Measurements from ENCODE around the gene RAX2.
A peak's percentile ranks its signal among the peaks of the same experiment; 100 is the strongest.
"Not testable (repeated sequence)": the region's sequence is repeated elsewhere in the genome, so short reads cannot be mapped to it uniquely, and the experiment has no call there.

The RAX2 gene

DNA sequence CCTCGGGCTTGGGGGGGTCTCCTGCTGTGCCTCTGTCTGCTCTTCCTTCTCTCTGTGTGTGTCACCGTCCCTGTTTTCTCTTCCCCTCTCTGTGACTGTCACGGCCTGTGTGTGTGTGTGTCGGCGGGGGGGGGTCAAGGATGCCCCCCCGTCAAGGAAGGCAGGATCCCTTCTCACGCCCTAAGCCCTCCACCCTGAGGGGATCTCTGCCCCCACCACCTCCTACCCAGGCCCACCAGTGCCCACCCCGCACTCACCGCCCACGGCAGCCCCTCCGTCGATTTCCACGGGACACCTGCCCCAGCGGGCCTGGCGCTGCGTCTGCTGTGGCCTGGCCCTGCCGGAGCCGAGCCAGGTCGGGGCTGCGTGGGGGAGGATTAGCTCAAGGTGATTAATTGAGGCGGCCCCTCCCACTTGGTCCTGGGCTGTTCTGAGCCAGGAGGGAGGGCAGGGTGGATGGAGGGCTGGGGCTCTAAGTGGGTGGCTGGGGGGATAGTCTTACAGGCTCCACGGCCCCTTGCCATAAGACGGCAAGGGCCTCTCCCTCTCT, at the start of gene RAX2:
Gene RAX2, minus strand, starts transcription at position 323 of the 550 bp plus-strand sequence. CDS start 486 bp downstream, outside the sequence.
- DNase-seq: no peak

DNA sequence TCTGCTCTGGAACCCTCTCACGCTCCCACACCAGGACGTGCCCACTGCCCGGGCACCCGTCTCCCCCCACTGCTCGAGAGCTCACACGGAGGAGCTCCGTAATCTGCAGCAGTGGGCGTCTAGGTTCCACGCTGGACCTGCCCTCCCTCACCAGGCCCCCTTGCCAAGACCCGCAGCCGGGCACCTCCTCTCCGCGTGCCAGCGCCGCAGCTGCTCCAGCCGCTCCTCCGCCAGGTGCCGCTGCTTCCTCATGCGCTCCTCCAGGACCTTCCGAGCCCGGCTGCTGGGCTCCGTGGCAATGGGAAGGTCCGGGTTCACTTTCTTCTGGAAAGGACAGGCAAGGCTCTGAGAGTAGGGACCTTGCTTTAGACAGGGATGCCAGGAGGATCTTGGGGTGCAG, 49.1 kb upstream of the RAX2 start:
- DNase-seq: no peak

DNA sequence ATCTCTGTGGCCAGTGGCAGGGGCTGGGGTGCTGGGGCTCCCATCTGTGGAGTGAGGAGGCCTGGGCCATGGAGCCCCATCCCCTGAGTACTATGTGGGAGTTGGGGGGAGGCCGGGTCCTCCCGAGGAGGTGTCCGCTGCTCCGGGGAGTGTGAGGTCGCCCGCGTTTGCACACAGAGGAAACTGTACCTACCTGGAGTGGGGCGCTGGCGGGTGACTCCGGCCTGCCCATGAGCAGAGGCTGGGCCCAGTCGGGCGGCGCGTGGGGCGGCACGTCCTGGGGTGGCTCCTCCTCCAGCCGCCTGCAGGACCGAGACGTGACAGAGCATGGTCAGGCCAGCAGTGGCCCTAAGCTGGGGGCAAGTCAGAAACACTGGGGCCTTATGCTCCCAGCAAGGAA, 48.0 kb upstream of the RAX2 start:
- no peak for DNase-seq

DNA sequence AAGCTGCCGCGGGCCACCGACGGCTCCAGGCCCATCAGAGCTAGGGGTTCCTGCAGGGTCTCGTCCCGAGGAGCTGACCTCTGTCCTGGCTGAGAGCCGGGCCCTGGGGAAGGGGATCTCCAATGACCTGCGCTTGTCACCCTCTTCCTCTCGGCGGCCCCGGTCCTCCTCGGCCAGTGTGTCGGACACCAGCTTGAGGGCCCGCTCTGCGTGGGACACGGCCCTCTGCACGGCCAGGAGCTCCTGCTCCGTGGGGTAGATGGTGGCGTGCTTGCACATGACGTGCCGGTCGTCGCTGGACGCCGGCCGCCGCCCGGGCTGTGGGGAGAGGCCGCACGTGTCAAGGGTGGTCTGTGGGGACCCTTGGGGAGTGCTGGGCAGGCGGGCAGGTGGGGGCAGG, 46.9 kb upstream of the RAX2 start:
- no peak for DNase-seq

DNA sequence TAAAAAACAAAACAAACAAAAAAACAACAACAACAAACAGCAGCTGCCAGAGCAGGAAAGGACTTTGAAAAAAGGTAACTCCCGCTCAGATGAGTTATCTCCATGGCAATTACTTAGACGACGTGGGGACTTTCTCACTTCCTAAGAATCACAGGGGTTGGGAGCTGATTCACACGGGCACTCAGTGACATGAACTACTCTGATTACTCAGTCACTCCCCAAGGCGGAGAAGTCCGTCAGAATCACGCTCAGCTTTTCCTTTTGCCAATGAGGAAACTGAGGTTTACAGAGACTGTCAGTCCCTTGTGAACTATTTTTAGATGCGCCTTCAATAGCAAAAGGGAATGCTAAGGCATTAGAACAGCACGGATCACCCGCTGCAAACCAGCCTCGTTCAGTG, 46.4 kb upstream of the RAX2 start:
- no peak for DNase-seq

DNA sequence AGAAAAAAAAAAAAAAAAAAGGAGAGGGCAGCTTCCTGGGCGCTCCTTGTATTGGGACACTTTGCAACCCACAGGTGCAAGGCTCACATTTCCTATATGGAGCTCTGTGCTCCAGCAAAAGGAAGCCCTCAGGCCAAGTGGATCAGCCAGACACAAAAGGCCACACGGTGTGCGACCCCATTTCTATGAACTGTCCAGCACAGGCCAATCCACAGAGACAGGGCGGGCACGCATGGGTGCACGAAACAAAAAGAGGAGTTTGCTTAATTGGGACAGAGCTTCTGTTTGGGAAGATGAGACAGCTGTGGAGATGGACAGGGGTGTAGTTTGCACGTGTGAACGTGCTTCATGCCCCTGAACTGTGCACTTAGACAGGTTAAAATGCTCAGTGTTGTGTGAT, 45.7 kb upstream of the RAX2 start:
- no peak for DNase-seq

DNA sequence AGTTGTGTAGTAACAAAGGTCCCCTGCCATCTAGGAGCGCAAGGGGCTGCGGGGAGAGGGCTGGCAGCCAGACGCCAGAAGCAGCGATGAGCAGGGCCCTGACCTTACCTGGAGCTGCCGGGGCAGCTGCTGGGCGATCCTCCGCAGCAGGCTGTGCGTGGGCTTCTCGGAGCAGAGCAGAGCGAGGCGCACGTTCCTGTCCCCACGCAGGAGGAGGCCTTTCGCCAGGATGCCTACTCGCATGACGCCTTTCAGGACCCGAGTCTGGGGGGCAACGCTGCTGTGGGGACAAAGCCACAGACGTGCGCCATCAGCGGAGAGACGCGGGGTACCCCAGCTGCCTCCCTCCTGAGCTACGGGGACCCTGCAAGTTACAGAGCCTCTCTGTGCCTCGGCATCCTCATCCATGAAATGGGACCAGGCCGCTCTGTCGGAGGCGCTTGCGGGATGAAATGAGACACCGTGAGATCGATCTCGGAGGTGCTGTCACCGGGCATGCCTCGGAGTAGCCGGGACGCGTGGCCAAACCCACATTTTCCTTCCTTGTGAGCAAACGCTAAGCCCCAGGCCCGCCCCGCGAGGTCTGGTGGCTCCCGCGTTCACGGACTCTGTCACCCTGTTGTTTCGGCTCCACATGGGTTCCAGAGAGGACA, 44.7 kb upstream of the RAX2 start:
- no peak for DNase-seq

DNA sequence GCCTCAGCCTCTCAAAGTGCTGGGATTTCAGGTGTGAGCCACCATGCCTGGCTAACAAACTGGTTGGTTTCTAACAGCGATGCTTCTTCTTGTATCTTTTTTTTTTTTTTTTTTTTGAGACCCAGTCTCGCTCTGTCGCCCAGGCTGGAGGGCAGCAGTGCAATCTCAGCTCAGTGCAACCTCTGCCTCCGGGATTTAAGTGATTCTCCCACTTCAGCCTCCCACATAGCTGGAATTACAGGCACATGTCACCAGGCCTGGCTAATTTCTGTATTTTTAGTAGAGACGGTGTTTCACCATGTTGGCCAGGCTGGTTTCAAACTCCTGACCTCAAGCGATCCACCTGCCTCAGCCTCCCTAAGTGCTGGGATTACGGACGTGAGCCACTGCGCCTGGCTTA, 44.1 kb upstream of the RAX2 start:
- DNase-seq: not testable (repeated sequence)

DNA sequence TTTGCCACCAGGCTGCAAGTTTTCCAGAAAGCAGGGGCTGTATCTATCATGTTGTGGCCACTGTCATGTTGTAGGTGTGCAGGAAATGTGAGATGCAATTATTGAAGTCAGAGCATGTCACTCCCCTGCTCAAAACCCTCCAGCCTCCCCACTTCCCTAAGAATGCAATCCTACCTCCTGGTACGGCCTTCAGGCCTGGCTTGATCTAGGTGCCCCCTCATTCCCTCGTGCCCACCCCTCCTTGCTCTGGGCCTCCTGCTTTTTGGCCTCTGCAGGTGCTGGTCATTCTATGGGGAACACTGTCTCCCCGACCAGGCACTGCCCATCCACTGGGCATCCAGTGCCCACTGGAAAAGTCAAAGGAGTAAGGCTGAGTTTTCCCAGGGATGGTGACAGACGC, 42.6 kb upstream of the RAX2 start:
- no peak for DNase-seq

DNA sequence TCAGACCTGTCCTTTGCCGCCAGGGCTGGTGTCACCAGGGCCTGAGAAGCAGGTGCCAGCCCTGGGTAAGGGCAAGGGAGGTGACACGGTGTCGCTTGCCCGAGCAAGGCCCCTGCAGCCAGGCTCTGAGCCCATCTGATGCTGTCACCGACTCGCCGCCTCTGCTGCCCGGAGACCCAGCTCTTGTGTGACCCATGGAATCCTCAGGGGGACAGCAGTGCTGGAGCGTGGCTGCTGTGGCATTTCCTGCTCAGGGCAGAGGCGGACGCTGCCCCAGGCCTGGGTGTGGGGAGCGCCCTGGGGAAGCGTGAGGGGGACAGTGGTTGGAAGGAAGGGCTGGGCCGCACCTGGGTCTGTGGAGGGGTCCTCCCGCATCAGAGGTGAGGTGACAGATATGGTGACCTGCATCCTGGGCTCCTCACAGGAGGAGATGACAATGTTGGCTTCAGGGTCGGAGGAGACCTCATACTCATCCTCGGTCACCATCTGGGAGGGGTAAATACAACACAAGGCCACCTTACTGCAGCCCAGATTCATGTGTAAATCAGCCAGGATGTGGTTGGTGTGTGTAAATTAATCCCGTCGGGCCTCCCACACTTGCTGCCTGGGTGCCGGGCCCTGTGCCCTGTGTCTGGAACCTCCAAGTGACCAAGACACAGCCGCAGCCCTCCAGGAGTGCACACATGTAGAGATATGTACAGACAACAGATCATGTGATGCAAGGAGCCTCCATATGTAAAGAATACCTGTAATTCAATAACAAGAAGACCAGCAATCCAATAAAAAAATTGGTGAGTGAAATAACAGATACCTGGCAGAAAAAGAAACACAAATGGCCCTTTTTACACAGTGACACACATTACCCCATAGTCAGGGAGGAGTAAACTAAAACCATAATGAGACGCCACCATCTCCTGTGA, 41.7 kb upstream of the RAX2 start:
- no peak for DNase-seq

DNA sequence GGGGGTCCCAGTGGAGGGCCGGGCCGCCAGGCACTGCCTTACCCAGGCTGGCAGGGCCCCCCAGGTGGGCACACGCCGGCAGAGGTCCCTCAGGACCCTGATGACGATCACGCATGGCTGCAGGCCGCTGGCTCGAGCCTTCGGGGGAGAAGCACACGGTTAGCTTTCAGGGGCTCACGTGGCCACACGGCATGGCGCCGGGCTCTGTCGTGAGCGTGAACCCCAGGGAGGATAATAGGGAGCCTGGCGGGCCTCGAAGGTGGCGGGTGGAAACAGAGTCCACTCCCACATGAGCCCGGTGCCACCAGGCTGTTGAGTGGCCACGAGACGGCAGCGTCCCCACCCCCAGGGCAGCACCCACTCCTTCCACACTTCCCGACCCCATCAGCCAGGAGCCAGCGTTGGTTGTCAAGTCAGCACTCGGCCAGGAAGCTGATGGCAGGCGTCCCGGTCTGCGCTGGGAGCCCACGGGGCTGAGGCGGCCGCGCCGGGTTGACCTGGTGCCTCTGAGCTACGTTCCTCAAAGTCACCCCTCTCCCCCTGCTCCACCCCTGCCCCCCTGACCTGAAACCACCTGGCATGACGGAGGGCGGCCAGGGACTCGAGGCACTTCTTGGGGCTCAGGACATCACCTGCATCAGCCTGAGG, 38.8 kb upstream of the RAX2 start:
- no peak for DNase-seq

DNA sequence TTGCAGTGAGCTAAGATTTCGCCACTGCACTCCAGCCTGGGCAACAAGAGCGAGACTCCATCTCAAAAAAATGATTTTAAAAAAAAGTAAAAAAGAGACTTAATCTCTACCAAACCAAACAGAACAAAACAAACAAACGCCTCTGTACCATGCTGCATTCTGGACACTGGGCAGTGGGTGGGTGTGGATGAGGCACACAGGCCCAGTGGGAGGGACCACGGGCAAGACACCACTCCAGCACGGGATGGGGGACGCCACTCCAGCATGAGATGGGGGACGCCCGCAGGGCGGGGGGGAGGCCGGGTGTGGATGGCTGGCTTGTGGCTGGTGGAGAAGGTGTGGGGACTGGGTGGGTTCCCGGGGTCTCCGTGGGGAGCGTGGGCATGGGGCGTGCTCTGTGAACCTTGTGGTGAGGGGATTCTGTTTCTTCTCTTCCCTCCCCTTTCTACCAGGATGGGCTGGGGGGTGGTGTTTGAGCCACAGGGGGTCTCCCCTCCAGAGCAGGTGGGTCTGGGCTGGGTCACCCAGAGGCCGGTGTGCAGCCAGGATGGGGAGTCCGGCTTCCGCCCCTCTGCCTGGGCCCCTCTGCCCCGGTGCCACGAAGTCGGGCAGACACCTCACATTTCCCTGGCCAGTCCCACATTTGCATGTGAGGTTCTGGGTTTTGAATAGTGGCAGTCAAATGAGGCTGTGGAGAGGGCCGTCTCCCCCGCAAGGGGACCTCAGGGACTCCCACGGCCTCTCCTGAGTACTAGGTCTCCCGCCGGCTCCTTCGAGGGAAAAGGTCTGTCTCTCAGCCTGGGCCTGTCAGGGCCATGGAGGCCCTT, 38.1 kb upstream of the RAX2 start:
- DNase-seq: no peak

DNA sequence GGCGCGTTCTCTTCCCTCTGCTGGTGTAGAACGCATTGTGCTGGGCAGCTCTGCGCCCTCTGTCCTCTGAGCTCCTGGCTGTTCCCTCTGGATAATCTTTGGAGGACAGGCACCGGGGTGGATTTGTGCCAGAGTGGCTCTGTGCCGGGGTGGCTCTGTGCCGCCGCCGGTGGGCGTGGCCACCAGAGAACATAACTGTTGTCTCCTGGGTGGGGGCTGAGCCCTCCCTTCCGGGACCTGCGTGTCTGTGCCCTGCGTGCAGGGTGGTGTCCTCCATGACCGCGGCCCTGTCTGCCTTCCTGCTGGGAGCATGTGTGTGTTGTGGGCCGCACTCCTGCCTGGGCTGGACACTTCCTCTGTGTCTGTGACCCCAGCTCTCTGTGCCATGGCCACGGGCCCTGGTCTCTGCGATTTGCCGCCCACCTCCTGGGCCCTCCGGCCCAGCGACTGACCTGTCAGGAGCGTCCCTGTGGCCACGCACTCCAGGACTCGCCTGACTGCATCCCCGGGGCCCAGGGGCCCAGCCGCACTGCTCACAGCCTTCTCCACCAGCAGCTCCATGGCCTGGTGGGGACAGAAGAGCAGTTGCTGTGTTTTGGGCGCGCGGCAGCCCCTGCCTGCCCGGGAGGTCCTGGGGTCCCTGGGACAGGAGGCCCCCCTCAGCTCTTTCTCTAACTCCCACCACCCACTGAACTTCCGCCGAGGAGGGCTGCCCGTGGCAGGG, 36.6 kb upstream of the RAX2 start:
- DNase-seq: no peak

DNA sequence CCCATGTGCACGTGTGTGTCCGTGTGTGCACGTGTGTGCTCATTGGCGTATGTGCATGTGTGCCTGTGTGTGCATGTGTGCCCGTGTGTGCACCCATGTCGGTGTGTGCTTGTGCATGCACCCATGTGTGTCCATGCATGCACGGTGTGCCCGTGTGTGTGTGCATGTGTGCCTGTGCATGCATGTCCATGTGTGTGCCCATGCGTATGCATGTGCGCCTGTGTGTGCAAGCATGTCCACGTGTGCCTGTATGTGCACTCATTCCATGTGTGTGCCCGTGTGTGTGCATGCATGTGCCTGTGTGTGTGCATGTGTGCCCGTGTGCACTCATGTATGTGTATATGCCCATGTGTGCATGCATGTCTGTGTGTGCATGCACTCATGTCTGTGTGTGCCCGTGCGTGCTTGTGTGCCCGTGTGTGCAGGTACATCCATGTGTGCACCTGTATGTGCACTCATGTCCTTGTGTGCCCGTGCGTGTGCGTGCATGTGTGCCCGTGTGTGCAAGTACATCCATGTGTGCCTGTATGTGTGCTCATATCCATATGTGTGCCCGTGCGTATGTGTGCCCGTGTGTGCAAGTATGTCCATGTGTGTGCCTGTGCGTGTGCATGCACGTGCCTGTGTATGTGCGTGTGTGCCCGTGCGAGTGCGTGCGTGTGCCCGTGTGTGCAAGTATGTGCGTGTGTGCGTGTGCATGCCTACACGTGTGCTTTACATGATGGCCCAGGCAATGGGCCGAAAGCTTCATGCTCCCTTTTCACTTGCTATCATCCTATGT, 35.7 kb upstream of the RAX2 start:
- no peak for DNase-seq

DNA sequence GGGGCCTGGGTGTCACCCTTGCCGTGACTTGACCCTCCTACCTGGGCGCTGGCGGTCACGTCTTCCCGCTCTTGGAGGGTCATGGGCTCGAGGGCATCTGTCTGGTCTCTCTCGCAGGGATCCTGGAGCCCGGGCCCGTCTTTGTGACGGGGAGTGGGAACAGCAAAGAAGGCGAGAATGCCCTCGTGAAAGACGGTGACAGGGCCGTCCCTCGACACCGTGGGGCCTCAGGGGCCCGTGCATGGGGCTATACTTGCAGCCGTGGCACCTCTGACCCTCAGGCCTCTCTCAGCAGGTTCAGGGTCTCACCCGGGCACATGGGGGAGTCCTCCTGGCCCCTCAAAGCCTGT, 35.1 kb upstream of the RAX2 start:
- no peak for DNase-seq

DNA sequence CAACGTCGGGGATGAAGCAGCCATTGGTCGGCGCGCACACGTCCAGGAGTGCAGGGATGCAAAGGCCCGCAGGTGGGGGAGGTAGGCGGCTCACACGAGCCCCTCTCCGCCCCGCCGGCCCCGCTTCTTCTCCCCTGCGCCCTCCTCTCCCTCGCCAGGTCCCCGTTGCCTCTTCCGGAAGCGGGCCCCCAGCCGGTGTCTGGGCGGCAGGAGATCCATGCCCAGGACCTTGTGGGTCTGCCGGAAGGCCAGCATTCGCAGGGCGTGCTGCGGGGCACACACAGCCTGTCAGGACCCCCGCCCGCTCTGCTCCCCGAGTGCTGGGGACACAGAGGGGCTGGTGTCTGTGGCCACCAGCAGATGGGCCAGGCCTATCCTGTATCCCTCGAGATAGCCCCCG, 33.8 kb upstream of the RAX2 start:
- DNase-seq: no peak

DNA sequence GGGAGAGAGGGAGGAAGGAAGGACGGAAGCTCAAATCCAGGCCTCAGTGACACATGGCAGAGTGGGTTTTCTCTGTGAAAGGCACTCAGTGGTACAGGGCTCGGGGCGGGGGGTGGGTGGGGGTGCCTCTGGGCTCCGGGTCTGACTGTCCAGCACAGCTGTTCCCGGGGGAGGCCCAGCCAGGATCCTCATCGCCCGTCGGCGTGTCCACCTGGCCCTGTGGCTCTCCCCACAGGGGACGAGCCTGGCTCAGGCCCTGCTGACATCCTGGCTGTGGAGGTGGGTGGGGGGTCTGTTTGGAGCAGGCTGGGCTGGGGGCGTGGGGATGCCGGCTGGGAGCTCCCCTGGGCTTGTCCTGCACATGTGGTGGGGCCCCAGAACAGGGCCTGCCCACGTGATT, 32.4 kb upstream of the RAX2 start:
- no peak for DNase-seq

DNA sequence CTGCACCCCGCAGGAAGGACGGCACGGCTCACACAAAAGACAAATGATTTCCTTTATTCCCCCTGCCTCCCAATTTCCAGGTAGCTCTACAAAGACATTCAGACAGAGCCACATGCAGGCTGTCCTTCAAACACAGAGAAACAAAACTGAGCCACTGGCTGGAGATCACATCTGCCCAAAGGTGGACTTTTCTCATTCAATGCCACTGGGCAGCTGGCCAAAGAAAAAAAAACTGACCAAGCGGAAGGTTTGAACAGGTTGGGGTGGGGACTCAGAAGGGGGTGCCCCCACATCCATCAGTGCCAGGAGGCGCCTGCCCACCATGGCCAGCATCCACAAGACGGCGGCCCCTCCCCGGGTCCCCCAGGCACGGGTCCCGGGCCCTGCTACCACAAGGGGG, 32.0 kb upstream of the RAX2 start:
- no peak for DNase-seq

DNA sequence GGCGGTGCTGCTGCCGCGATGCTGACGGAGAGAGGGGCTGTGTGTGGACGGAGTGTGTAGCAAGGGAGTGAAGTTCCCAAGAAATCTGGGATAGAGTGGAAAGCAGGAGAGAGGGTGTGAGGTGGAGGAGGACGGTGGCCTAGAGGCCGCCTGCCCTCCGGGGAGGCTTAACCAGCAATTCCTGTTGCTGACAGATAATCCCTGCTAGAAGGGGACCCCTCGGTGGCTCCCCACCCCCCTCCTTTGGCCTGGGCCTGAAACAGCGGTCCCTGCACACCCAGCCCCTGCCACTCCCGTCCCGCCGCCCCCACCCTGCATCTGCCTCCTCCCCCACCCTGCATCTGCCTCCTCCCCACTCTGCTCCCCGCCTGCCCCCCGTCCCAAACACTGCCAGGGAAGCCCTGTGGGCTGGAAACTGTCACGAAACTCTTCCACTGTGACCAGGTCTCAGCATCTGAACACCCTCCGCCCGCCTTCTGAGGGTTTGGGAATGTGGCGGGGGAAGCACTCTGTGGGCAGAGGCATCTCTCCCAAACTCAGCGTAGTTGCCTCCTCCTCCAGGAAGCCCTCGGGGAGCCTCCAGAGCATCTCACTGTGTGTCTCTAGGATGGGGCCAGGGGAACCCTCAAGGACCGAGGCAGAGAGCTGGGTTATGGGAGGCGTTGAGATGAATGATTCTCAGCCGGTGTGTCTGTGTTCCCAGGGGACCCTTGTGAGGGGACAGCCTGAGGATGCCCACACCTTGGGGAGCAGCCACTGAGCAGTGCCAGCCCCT, 31.3 kb upstream of the RAX2 start:
- no peak for DNase-seq

DNA sequence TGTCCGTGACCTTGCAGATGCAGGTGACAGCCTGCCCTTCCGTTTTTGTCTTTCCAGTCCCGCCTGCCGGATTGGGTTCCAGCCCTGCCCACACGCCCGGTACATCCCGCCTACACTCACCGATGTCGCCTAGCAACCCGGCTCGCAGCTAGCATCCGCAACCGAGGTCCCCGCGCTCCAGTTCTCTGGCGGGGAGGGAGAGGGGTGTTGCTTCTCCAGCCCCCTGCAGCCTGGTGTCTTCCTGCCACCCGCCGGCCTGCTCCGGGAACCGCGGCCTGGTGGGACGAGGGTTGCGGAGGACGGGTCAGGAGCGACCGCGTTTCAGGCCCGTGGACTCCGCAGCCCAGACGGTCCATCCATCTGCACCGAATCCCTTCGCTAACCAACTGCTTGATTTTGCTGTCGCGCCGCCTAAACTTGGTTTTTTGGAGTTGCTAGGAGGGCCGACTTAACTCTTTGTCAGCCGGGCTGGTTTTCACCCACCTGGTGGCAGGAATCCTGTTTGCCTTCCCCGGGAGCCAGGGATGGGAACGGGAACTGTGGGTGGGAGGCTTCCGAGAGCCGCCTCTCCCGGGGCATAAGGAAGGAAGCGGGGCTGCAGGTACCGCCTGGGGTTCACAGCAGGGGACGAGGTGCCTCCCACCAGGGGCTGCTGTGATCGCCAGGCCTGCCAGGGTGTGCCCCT, 29.5 kb upstream of the RAX2 start:
- peak; percentile 58 for DNase-seq

All from activated CD4-positive, CD25-positive, alpha-beta regulatory T cell treated with anti-CD3 and anti-CD28 coated beads, Interleukin-2, amount 50 U/mL, for 72 hours (primary cell).